ENCODE results near the gene COL13A1.

COL13A1 gene

DNA sequence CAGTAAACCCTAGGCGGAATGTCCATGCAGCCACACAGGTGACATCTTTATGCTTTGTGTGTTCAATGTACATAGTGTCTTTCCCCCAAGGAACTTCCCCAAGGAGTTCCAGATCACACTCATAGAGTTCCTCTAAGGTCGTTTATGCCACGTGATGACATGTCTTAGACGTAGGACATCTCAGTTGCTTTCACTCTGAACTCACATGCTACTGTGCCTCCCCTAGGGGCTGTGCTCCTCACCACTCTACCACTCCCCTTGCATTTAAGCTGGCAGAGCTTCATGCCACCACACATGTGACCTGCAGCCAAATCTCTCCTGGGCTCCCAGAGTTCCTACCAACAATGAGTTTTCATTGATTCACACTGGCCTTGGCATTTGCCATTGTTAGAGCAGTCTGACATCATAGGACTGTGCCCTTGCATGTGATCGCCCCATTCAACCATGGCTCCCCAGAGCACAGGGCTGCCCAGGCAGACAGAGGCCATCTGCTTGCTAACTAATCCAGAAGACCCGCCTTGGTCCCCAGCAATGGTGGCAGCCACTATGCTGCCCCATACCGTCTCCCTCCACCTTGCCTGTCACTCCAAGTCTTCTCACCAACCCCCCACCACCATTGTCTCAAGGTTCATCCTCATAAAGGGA is 155.7 kb downstream of the COL13A1 start:
- ATAC-seq, result no peak
- peaks cover 3% of the 10 kb centered on the region for H3K27me3 Mint-ChIP-seq
- H3K4me3 Mint-ChIP-seq, result no peak overlapping the region
- H3K4me1 Mint-ChIP-seq, result peaks cover 2% of the 10 kb centered on the region
- DNase-seq, result no peak
- H3K27ac Mint-ChIP-seq, result no peak overlapping the region
- H3K36me3 Mint-ChIP-seq (ENCODE audit: low read depth), result no peaks in the 10 kb centered on the region
- no peaks in the 10 kb centered on the region for H3K9me3 Mint-ChIP-seq

DNA sequence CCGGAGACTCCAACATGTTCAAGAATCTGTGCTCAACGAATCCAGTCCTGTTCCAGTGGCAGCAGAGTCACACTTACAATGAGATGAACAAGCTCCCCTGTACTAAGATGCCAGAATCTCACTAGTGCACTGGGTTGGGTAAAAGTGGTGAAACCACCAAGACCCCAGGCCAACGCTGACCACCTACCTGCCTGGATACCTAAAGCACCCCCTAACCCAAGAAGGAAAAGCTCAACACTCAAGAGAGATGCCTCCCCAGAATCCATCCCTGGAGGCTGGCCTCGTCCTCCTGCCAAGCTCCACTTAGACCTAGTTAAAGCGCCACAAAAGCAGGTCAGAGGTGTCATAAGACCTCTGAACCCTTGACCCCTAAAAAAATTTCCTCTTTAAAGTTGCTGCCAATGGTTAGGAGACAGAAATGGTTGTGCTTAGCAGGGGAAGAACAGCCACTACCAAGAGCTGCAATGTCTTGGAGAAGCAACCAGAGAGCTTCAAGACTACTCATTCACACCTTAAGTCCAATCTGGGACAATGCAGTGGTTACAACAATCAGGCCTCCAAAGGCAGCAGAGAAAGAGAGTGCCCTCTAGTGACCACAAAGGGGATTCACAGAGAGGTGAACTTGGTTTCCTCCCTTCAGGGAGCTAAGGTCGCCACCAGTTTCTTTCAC is 156.3 kb downstream of the COL13A1 start:
- Mint-ChIP-seq H3K4me1 (peaks cover 2% of the 10 kb centered on the region), H3K4me3 (no peak overlapping the region), H3K36me3 (ENCODE audit: low read depth) (no peaks in the 10 kb centered on the region), H3K27me3 (peaks cover 3% of the 10 kb centered on the region), H3K9me3 (no peaks in the 10 kb centered on the region), H3K27ac (no peak overlapping the region)
- DNase-seq (no peak), ATAC-seq (peak; percentile 57)

DNA sequence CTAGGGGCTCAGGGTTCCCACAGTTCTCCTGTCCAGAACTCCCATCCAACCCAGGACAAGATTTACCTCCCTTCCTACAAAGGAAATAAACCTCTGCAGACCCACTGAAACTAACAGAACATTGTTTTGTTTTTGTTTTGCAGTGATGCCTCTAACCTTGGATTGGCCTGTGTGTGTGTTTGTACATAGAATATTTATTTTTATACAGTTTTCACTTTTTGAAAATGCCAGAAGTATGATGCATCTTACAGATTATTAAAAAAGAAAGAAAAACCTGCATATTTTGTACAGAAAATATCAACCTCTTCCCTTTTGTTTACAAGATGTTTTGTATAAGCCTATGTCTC is 156.8 kb downstream of the COL13A1 start:
- Mint-ChIP-seq H3K36me3 (ENCODE audit: low read depth) (no peaks in the 10 kb centered on the region), H3K4me3 (no peak overlapping the region), H3K27ac (no peak overlapping the region), H3K9me3 (no peaks in the 10 kb centered on the region), H3K27me3 (peaks cover 3% of the 10 kb centered on the region), H3K4me1 (peaks cover 2% of the 10 kb centered on the region)
- no peak for ATAC-seq
- DNase-seq, result no peak

DNA sequence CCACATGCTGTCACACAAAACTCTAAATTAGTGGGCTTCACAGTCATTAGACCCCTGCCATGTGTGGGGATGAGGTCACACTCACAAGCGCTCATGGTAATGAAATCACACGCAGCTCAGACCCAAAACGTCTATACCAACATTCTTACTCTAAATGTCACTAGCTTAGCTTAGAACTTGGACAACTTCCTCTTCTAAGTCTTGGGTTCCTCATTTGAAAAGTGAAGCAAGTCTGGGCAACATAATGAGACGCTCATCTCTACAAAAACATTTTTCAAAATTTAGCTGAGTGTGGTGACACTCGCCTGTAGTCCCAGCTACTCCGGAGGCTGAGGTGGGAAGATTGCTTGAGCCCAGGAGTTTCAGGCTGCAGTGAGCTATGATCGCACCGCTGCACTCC is 158.2 kb downstream of the COL13A1 start:
- ATAC-seq, result no peak
- H3K4me1 Mint-ChIP-seq, result peaks cover 2% of the 10 kb centered on the region
- no peak overlapping the region for H3K4me3 Mint-ChIP-seq
- H3K27ac Mint-ChIP-seq, result no peak overlapping the region
- H3K9me3 Mint-ChIP-seq, result no peaks in the 10 kb centered on the region
- no peak for DNase-seq
- H3K27me3 Mint-ChIP-seq, result peaks cover 3% of the 10 kb centered on the region
- H3K36me3 Mint-ChIP-seq (ENCODE audit: low read depth), result no peaks in the 10 kb centered on the region

DNA sequence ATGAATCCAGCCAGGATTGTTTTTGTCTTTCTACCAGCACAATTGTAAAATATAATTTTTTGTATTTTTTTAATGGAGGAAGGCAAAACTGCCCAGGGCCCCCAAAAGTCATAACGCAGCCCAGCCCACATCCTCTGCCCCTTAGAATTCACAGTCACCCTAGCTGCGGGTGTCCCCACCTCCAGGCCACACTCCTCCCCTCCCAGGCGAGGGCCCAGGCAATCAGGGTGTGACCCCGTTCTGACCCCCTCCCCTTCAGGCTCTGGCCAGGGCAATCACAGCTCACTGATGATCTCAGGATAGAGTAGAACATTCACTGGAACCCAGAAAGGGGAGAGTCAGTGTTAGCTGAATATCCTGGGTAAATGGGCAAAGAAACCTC is 158.9 kb downstream of the COL13A1 start:
- Mint-ChIP-seq H3K27ac (no peak overlapping the region), H3K4me1 (peaks cover 2% of the 10 kb centered on the region), H3K36me3 (ENCODE audit: low read depth) (no peaks in the 10 kb centered on the region), H3K27me3 (no peaks in the 10 kb centered on the region), H3K4me3 (no peak overlapping the region), H3K9me3 (no peaks in the 10 kb centered on the region)
- DNase-seq (no peak), ATAC-seq (no peak)

DNA sequence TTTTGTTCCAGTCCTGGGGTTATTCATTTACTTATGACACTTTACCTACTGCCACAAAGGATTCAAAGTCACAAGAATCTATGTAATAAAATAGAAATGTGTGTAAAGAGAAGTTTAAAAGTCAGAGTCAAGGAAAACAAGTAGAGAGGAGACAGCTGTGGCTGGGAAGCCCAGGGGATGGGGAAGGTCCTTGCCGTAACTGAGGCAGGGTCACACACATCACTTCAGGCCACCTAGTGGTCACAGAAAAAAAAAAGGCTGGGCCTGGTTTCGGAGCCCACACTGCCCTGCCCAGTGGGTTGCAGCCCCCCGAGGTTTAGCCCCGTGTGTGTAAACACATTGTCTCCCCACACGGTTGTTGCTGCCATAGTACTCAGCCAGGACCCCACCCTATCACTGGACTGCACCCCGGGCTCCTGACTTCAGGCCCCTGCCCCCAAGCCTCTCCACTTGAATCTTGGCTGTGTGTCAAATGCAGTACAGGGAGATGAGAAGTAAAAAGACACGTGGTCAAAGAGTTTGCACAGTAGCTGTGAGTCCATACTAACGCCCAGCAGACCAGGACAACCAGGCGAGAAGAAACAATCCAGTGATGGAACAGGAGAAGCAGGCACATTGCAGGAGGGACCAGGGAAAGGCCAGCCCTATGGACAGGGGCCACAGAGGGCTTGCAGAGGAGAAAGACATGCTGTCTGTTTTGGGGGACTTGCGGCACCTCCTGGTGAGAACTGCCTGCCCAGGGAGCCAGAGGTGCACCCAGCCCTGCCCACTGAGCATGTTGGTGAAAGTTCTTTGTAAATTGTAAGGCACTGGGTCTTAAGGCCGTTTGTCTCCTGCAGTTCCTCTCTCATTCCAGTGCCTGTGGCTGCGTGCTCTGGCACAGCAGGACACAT is 159.5 kb downstream of the COL13A1 start:
- no peak overlapping the region for H3K4me3 Mint-ChIP-seq
- peaks cover 2% of the 10 kb centered on the region for H3K4me1 Mint-ChIP-seq
- ATAC-seq, result no peak
- DNase-seq, result no peak
- H3K27ac Mint-ChIP-seq, result no peak overlapping the region
- H3K27me3 Mint-ChIP-seq, result no peaks in the 10 kb centered on the region
- no peaks in the 10 kb centered on the region for H3K36me3 Mint-ChIP-seq (ENCODE audit: low read depth)
- no peaks in the 10 kb centered on the region for H3K9me3 Mint-ChIP-seq

DNA sequence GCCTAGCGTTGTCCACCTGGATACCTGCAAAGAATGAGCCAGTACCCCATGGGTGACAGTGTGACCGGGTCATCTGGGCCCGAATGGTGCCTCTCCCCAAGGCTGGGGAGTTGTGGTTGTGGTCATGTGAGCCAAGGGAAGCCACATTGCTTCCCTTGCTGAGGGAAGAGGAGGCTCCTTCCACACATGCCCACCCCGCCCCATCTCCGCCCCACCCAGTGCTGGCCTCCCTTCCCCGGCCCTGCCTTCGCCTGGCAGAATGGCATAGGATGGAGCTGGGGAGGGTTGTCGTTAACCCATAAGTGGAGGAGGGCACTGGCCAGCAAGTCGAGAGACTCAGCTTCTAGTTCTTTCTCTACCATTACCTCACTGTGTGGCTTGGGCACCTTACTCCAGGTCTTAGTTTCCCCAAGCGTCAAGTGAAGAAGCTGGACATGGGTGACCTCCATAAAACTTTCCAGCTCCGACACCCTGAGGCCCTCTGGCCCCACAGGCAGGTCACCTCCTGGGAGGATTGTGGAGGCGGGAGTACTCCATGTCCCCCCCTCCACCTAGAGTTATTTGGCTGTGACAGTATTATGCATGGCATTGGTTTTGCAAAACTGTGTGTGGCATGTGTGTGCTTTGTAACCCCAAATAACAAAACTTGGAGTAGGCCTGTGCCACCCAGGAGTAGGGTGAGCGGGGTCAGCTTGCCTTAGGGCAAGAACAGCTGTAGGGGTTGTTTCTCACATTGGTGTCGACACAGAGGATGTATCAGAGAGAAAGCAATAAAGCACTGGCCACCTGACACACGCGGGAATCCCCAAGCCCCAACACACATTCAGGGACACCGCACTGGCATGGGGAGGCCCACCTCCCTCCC is 160.4 kb downstream of the COL13A1 start:
- Mint-ChIP-seq H3K9me3 (no peaks in the 10 kb centered on the region), H3K27ac (no peak overlapping the region), H3K36me3 (ENCODE audit: low read depth) (no peaks in the 10 kb centered on the region), H3K27me3 (peaks cover 2% of the 10 kb centered on the region), H3K4me1 (peaks cover 2% of the 10 kb centered on the region), H3K4me3 (no peak overlapping the region)
- no peak for DNase-seq
- ATAC-seq, result no peak

DNA sequence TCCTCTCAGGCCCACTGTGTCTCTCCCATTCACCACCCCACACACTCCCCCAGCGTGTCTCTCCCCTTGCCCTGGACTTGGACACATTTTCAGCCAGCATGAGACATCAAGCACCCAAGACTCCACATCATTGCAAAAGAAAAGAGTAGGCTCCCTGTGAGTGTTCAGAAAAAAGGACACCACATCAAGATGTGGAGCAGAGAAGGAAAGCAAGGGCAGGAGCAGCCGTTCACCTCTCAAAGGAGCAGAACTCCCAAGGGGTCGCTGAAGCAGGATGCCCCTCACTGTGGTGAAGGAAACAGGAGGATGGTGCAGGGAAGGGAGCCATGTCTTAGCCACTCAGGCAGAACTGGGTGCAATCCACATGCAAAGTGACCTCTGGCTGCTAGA is 161.0 kb downstream of the COL13A1 start:
- peaks cover 2% of the 10 kb centered on the region for H3K27me3 Mint-ChIP-seq

DNA sequence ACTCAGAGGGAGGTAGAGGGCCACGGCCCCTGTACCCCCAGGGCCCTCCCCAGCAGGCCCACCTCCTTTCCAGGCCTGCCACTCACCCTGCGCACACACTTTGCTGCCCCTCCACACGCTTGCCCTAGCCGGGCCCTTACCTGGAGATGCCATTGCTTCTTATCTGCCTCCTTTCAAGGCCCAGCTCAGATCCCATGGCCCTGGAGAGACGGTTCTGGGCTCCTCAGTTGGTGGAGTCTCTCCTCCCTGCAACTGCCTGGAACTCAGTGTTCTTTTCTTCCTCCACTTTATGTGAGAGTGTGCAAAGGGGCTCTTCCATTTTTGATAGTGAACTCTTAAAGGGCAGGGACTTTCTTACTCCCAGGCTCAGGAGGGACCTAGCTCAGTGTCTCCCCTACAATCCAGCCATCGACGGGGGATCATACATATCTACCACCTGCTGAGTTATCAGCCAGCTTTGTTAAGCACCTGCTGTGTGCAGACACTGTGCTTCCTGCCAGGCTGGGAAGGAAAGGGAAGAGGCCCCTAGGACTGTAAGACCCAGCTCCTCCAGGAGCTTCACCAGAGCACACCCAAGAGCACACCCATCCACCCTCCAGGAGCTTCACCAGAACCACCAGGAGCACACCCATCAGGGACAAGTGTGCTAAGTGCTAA is 161.6 kb downstream of the COL13A1 start:
- DNase-seq, result no peak
- Mint-ChIP-seq H3K9me3 (no peaks in the 10 kb centered on the region), H3K27me3 (peaks cover 3% of the 10 kb centered on the region), H3K36me3 (ENCODE audit: low read depth) (no peaks in the 10 kb centered on the region), H3K4me1 (peaks cover 2% of the 10 kb centered on the region), H3K4me3 (no peak overlapping the region), H3K27ac (no peak overlapping the region)
- no peak for ATAC-seq

More for the DNA sequence above, 161.0 kb downstream of the COL13A1 start:
- Mint-ChIP-seq H3K4me1 (peaks cover 2% of the 10 kb centered on the region), H3K27ac (no peak overlapping the region), H3K4me3 (no peak overlapping the region), H3K9me3 (no peaks in the 10 kb centered on the region), H3K36me3 (ENCODE audit: low read depth) (no peaks in the 10 kb centered on the region)
- DNase-seq, result no peak
- ATAC-seq, result no peak

DNA sequence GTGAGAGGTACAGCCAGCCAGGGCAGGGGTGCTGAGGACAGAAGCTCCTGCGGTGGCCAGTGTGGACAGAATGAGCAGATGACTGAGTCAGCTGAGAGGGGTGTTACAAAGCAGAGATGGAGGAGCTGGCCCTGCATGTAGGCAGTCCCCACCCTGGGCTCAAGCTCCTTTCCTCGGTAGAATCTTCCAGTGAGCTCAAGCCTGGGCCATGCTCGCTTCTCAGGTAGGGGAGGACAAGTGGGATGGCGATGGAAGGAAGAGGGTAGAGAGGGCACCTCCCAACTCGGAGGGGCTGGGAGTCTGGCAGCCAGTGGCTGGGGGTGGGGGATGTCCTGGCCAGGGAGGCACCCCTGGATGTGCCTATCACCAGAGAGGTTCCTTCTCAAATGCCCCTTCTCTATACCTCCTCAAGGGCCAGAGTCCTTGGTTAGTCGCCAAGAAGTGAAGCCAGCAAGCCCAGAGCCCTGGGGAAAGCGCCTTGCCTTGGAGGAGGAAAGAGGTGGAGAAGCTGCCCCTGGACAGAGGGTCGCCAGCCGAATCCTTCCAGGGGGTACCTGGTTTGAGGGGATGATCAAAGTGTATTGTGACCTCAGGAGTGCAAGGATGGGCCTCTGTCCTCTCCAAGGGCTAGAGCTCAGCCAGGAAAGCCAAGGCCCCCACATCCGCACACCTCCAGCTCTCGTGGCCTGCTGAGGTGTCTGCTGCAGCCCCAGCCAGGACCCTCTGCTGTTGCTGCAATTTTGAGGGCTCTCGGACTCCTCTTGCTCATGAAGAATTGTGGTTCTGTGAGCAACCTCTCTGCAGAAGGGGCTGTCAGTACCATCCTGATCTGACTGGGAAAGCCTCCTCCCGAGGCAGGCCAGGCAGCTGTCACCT is 162.4 kb downstream of the COL13A1 start:
- Mint-ChIP-seq H3K4me3 (no peak overlapping the region), H3K36me3 (ENCODE audit: low read depth) (no peaks in the 10 kb centered on the region), H3K9me3 (no peaks in the 10 kb centered on the region), H3K27me3 (peaks cover 4% of the 10 kb centered on the region), H3K27ac (no peak overlapping the region), H3K4me1 (peaks cover 2% of the 10 kb centered on the region)
- DNase-seq (no peak), ATAC-seq (no peak)

DNA sequence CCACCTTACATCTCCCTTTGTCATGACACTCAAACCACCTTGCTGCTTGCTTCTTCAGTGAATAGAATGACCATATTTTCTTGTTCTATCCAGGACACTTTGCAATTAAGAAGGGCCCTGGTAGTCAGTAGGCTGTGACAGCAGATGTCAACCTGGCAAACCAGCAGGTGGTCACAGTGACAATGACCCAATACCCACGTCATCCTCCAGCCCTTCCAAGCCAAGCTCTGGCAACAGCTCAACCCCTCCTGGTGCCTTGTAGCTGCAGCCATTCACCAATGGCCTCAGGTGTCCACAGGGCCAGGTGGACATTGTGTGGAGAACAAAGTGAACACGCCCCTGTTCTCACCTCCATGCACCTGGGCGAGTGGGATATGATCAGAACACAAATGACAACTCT is 163.4 kb downstream of the COL13A1 start:
- H3K27ac Mint-ChIP-seq, result no peak overlapping the region
- no peaks in the 10 kb centered on the region for H3K4me1 Mint-ChIP-seq
- DNase-seq (no peak), ATAC-seq (no peak)
- peaks cover 4% of the 10 kb centered on the region for H3K27me3 Mint-ChIP-seq
- no peaks in the 10 kb centered on the region for H3K36me3 Mint-ChIP-seq (ENCODE audit: low read depth)
- no peak overlapping the region for H3K4me3 Mint-ChIP-seq
- no peaks in the 10 kb centered on the region for H3K9me3 Mint-ChIP-seq

DNA sequence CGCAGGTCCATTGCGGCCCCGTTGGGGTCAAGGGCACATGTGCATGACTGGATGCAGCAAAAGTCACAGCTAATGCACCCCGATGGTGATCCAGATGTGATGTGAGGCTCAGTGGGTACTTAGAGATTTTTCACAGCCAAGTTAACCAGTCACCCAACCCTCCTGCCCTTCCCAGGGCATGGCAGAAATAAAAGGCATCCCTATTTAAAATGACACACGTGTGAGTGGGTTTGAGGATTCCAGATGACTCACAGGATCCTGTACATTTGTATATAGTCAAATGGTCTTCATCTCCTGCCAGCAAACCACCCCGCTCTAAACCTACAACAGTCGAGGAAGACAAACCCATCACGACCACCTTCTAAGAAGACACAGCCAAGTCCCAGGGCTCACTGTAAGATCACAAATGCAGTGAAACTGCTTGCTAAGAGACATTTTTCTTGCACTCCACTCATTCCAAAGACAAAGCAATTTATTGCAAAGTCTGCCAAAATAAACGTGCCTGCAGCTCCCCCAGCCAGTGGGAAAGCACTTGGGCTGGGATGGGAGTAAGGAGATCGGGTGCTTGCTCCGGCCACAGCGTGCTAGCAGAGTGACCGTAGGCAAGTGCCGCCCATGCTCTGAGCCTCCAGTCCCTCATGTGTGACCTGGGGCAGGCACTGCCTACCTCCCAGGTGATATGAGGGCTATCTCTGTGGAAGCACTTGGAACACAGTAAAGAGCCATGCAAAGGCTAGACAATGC is 164.4 kb downstream of the COL13A1 start:
- no peaks in the 10 kb centered on the region for H3K9me3 Mint-ChIP-seq
- no peak overlapping the region for H3K4me3 Mint-ChIP-seq
- ATAC-seq (no peak), DNase-seq (no peak)
- H3K27ac Mint-ChIP-seq, result no peak overlapping the region
- no peaks in the 10 kb centered on the region for H3K4me1 Mint-ChIP-seq
- no peaks in the 10 kb centered on the region for H3K36me3 Mint-ChIP-seq (ENCODE audit: low read depth)
- peaks cover 6% of the 10 kb centered on the region for H3K27me3 Mint-ChIP-seq

DNA sequence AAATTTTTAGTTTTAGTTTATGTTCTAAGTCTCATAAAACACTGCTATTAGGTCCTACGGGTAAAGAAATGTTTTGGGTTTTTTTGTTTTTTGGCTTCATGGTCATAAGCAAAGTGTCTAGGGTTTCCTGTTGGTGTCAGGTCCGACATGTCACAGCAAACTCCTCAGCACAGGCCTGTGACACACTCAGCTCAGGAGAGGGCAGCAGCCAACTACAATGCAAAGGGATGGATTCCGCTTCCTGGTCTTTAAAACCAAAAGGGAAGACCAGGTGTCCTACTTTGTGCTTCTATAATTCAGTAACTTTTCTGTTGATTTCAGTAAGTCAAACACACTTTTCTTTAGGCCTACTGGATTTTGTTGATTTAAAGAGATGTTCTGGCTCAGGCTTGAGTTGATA is 167.1 kb downstream of the COL13A1 start:
- DNase-seq (no peak), ATAC-seq (no peak)
- Mint-ChIP-seq H3K36me3 (ENCODE audit: low read depth) (no peaks in the 10 kb centered on the region), H3K9me3 (no peaks in the 10 kb centered on the region), H3K4me3 (no peak overlapping the region), H3K27ac (no peak overlapping the region), H3K27me3 (peaks cover 14% of the 10 kb centered on the region), H3K4me1 (no peaks in the 10 kb centered on the region)

All from activated naive CD8-positive, alpha-beta T cell treated with anti-CD3 and anti-CD28 coated beads, Interleukin-2, amount 50 U/mL, for 24 hours (primary cell).